Lung (tissue), 12 donors: Measurements from ENCODE around the gene RTN4R. TPM values are rescaled to one million over a fixed set of nuclear protein-coding genes. Genes with fewer than 3 reads are reported as not detected.
"Not testable (repeated sequence)": the region's sequence is repeated elsewhere in the genome, so short reads cannot be mapped to it uniquely, and the experiment has no call there.

ENCODE experiments used
- ATAC-seq: fragments of 200-7000 bp; cut with Tn5 transposase; one replicate; pipeline ENCODE4 v1.9.1; 2020; ENCODE audit warnings: moderate number of reproducible peaks; ENCODE audit not compliant: insufficient read depth, low FRiP score
- DNase-seq, 3 donors: peaks; one replicate each; pipeline ENCODE4 v3.0.0-alpha.2; 2013 to 2017
- H3K27ac ChIP-seq, 2 donors: one replicate each; pipeline ENCODE4 v1.5.1; 2013; ENCODE audit warnings: mild to moderate bottlenecking in 2 of 2, moderate library complexity in 2 of 2, control low read depth in 1 of 2, inconsistent platforms in 1 of 2, low read depth in 1 of 2, low read length in 1 of 2
- H3K27me3 ChIP-seq, 3 donors: one replicate each; pipeline ENCODE4 v1.5.1; 2013; ENCODE audit warnings: low read length in 2 of 3; ENCODE audit not compliant: control insufficient read depth in 3 of 3, insufficient read depth in 3 of 3
- H3K36me3 ChIP-seq, 4 donors: one replicate each; pipeline ENCODE4 v1.5.1; 2013; ENCODE audit warnings: low read length in 4 of 4, mild to moderate bottlenecking in 1 of 4, moderate library complexity in 1 of 4; ENCODE audit not compliant: control insufficient read depth in 4 of 4, insufficient read depth in 4 of 4
- H3K4me1 ChIP-seq, 5 donors: one replicate each; pipeline ENCODE4 v1.5.1; 2013; ENCODE audit warnings: low read length in 5 of 5, mild to moderate bottlenecking in 2 of 5, moderate library complexity in 1 of 5; ENCODE audit not compliant: control insufficient read depth in 5 of 5, insufficient read depth in 5 of 5
- H3K4me3 ChIP-seq: one replicate; pipeline ENCODE4 v1.5.1; 2013; ENCODE audit warnings: mild to moderate bottlenecking, control low read depth, moderate library complexity
- H3K9ac ChIP-seq, 2 donors: one replicate each; pipeline ENCODE4 v1.5.1; 2013; ENCODE audit warnings: low read length in 2 of 2, control low read depth in 1 of 2; ENCODE audit not compliant: insufficient read depth in 1 of 2
- H3K9me3 ChIP-seq, 4 donors: one replicate each; pipeline ENCODE4 v1.5.1; 2013; ENCODE audit warnings: low read length in 3 of 4, mild to moderate bottlenecking in 1 of 4, moderate library complexity in 1 of 4; ENCODE audit not compliant: control insufficient read depth in 4 of 4, insufficient read depth in 3 of 4
- CTCF ChIP-seq: IDR thresholded peaks from 2 replicates; pipeline ENCODE4 v1.5.1; 2012; ENCODE audit warnings: mild to moderate bottlenecking; ENCODE audit errors: control extremely low read depth, extremely low read depth
- WGBS, 2 donors: extraction: QIAGEN DNeasy Blood & Tissue Kit; methylation state at CpG; one replicate each; pipeline ENCODE4 v1.1.7; 2013; 5-methylcytosine and 5-hydroxymethylcytosine counted together
- polyA plus RNA-seq, 2 donors: library from polyadenylated mRNA; stranded (reverse); fragments of 200-250 nt; gene quantifications; one replicate each; pipeline ENCODE4 v1.2.1, GENCODE V29; 2013
- total RNA-seq, 2 donors: library from RNA; depleted of rRNA in 1 of 2; stranded (reverse); fragments of >200 nt in 1 of 2; gene quantifications; one replicate each; pipeline ENCODE4 v1.2.1, GENCODE V29; 2014 to 2021
- donor health status: control.
- donor health status: control.
- donor health status: Bipolar disorder and iron deficiency.
- donor health status: healthy.
- donor health status: DM: yes; HTN: yes; CAD: no.

RTN4R gene
- total and polyA plus RNA-seq, 4 donors: 2.6 to 7.8 (median 4.3) TPM

GRCh38 chr22:20316217-20316843 is 48.2 kb upstream of the RTN4R start:
- no peak overlapping the region for H3K9ac ChIP-seq
- ATAC-seq (no peak), DNase-seq (peak in 1 of 3 donors; percentile 6)
- no peaks in the 10 kb centered on the region for H3K9me3 ChIP-seq
- H3K27me3 ChIP-seq: no peaks in the 10 kb centered on the region
- H3K36me3 ChIP-seq: peaks cover 0 to 9% (median 0%) of the 10 kb centered on the region in 4 donors
- peaks cover 0 to 34% (median 8%) of the 10 kb centered on the region in 5 donors for H3K4me1 ChIP-seq
- no peak overlapping the region for H3K27ac ChIP-seq
- no peak overlapping the region for H3K4me3 ChIP-seq
- 92 to 98% methylated on average over 11 to 12 of the region's 12 CpGs for whole genome bisulfite sequencing, 2 donors
- no peak for TF ChIP-seq CTCF

GRCh38 chr22:20315337-20316216 is 47.5 kb upstream of the RTN4R start:
- ATAC-seq: no peak
- Histone ChIP-seq H3K9me3 (no peaks in the 10 kb centered on the region), H3K9ac (no peak overlapping the region), H3K27ac (no peak overlapping the region), H3K4me1 (peaks cover 0 to 26% (median 4%) of the 10 kb centered on the region in 5 donors), H3K36me3 (peaks cover 0 to 9% (median 0%) of the 10 kb centered on the region in 4 donors), H3K27me3 (no peaks in the 10 kb centered on the region), H3K4me3 (no peak overlapping the region)
- DNase-seq: peak in 1 of 3 donors; percentile 9
- TF ChIP-seq CTCF: no peak
- 89 to 90% methylated on average over 25 of the region's 25 CpGs for WGBS, 2 donors

- WGBS, 2 donors: 95 to 99% methylated on average over 9 to 12 of the region's 12 CpGs
- ATAC-seq, H3K27ac ChIP-seq, H3K27me3 ChIP-seq, H3K9me3 ChIP-seq, H3K36me3 ChIP-seq, H3K9ac ChIP-seq, H3K4me3 ChIP-seq: not testable (repeated sequence)
- H3K4me1 ChIP-seq: peaks cover 0 to 26% (median 4%) of the 10 kb centered on the region in 5 donors
- peak in 1 of 3 donors; percentile 10 for DNase-seq
Observed at GRCh38 chr22:20314741-20315336, 46.7 kb upstream of the RTN4R start.

GRCh38 chr22:20314206-20314605 is 46.1 kb upstream of the RTN4R start:
- not testable (repeated sequence) for H3K9me3 ChIP-seq, H3K9ac ChIP-seq, H3K27ac ChIP-seq, ATAC-seq, H3K27me3 ChIP-seq, H3K36me3 ChIP-seq, H3K4me3 ChIP-seq, DNase-seq
- WGBS, 2 donors: 96 to 100% methylated on average over 4 to 5 of the region's 5 CpGs
- peaks cover 0 to 25% (median 4%) of the 10 kb centered on the region in 5 donors for H3K4me1 ChIP-seq

- H3K9ac ChIP-seq, H3K27me3 ChIP-seq, H3K36me3 ChIP-seq, H3K4me3 ChIP-seq, ATAC-seq, H3K9me3 ChIP-seq, H3K27ac ChIP-seq: not testable (repeated sequence)
- H3K4me1 ChIP-seq: peaks cover 0 to 18% (median 1%) of the 10 kb centered on the region in 5 donors
- 88 to 95% methylated on average over 8 to 10 of the region's 11 CpGs for WGBS, 2 donors
- peak in 1 of 3 donors; percentile 2 for DNase-seq
Observed at GRCh38 chr22:20313306-20314077, 45.4 kb upstream of the RTN4R start.
